HepG2 (cell line): ENCODE measurements around the gene MSMB. TPM values are rescaled to one million over a fixed set of nuclear protein-coding genes. Genes with fewer than 3 reads are reported as not detected.
A peak's percentile ranks its signal among the peaks of the same experiment; 100 is the strongest.

Experiments
- ATF2 ChIP-seq: sonication (generic); formaldehyde crosslinking; IDR thresholded peaks from 2 replicates; pipeline ENCODE4 v1.4.0; 2020; ENCODE audit warnings: missing genetic modification reagents
- FOSL1 ChIP-seq: sonication (generic); formaldehyde crosslinking; IDR thresholded peaks from 2 replicates; pipeline ENCODE4 v1.9.0; 2021; ENCODE audit warnings: missing genetic modification reagents, borderline replicate concordance
- FOXK1 ChIP-seq: sonication (generic); formaldehyde crosslinking; IDR thresholded peaks from 2 replicates; pipeline ENCODE4 v1.4.0; 2020; ENCODE audit warnings: low read depth, missing genetic modification reagents, borderline replicate concordance
- HOXA7 ChIP-seq: sonication (generic); formaldehyde crosslinking; IDR thresholded peaks from 2 replicates; pipeline ENCODE4 v1.8.1; 2022; ENCODE audit warnings: mild to moderate bottlenecking, missing genetic modification reagents, moderate library complexity
- KLF6 ChIP-seq: IDR thresholded peaks from 2 replicates; pipeline ENCODE4 v1.8.0; 2016; ENCODE audit warnings: missing biosample characterization, missing genetic modification reagents
- MYNN ChIP-seq: sonication (generic); formaldehyde crosslinking; IDR thresholded peaks from 2 replicates; pipeline ENCODE4 v1.4.0; 2020; ENCODE audit warnings: mild to moderate bottlenecking, low read depth, missing genetic modification reagents
- NR1H2 ChIP-seq: sonication (generic); formaldehyde crosslinking; IDR thresholded peaks from 2 replicates; pipeline ENCODE4 v1.8.1; 2022; ENCODE audit warnings: low read depth, missing genetic modification reagents, borderline replicate concordance
- PBX2 ChIP-seq: IDR thresholded peaks from 2 replicates; pipeline ENCODE4 v1.6.1; 2016; ENCODE audit warnings: control low read depth
- PBX3 ChIP-seq: sonication (generic); formaldehyde crosslinking; IDR thresholded peaks from 2 replicates; pipeline ENCODE4 v1.8.1; 2023; ENCODE audit warnings: missing genetic modification reagents, inconsistent platforms, borderline replicate concordance
- RAD21 ChIP-seq: fragments of 450-650 bp; formaldehyde crosslinking; IDR thresholded peaks from 2 replicates; pipeline ENCODE4 v1.5.0; 2020; ENCODE audit warnings: mild to moderate bottlenecking
- ZBTB3 ChIP-seq: sonication (generic); formaldehyde crosslinking; IDR thresholded peaks from 2 replicates; pipeline ENCODE4 v1.4.0; 2020; ENCODE audit warnings: low read depth, mild to moderate bottlenecking, moderate library complexity, missing genetic modification reagents, borderline replicate concordance
- ZNF234 ChIP-seq: sonication (generic); formaldehyde crosslinking; conservative IDR thresholded peaks from 2 replicates; pipeline ENCODE4 v1.5.1; 2020; ENCODE audit warnings: mild to moderate bottlenecking, missing genetic modification reagents
- ZNF281 ChIP-seq: sonication (generic); formaldehyde crosslinking; IDR thresholded peaks from 2 replicates; pipeline ENCODE4 v1.4.0; 2020; ENCODE audit warnings: missing genetic modification reagents, borderline replicate concordance
- ZNF646 ChIP-seq: sonication (generic); formaldehyde crosslinking; IDR thresholded peaks from 2 replicates; pipeline ENCODE4 v1.9.0; 2021; ENCODE audit warnings: mild to moderate bottlenecking, missing genetic modification reagents
- ZNF746 ChIP-seq: sonication (generic); formaldehyde crosslinking; IDR thresholded peaks from 2 replicates; pipeline ENCODE4 v1.8.0; 2022; ENCODE audit warnings: mild to moderate bottlenecking, missing genetic modification reagents
- polyA plus RNA-seq, 8 experiments: library from polyadenylated mRNA; depleted of rRNA in 3 of 8; stranded (reverse) in 7 of 8; unstranded in 1 of 8; fragments of >200 nt; fragmentation: Illumina TruSeq in 4 of 8; extraction: Trizol in 4 of 8; gene quantifications; 2 replicates each; pipeline versions ENCODE4 v1.2.1 to v1.2.3, GENCODE V29; 2011 to 2016; ENCODE audit warnings: low read depth in 4 of 8, missing spikeins in 1 of 8, mixed read lengths in 1 of 8; ENCODE audit not compliant: insufficient read depth in 1 of 8
- total RNA-seq, 5 experiments: library from RNA; depleted of rRNA; stranded (reverse); fragments of >200 nt; fragmentation: Illumina TruSeq; extraction: Trizol; gene quantifications; 2 replicates each; pipeline ENCODE4 v1.2.3, GENCODE V29; 2016; ENCODE audit warnings: low read depth in 1 of 5

Gene MSMB
- total and polyA plus RNA-seq, 2 of the 13 experiments (the other 11 are each of a cell fraction or from before 2014, with no cell fraction given): 0.84 TPM; not detected in 1

- no peak for TF ChIP-seq ATF2 (CRISPR knock-in tag)
- TF ChIP-seq MYNN (CRISPR knock-in tag): no peak
- no peak for TF ChIP-seq ZNF234 (CRISPR knock-in tag)
- TF ChIP-seq PBX3 (CRISPR knock-in tag): no peak
- no peak; the same call in 1 of the 2 replicates for TF ChIP-seq KLF6
- no peak for TF ChIP-seq FOSL1 (CRISPR knock-in tag)
- 0 out of 2 replicates have a peak, but pooled peaks have one; percentile 17 for TF ChIP-seq ZNF646 (CRISPR knock-in tag)
- no peak for TF ChIP-seq ZNF746 (CRISPR knock-in tag)
- TF ChIP-seq ZNF281 (CRISPR knock-in tag): no peak
- no peak for TF ChIP-seq PBX2 (CRISPR knock-in tag)
- no peak for TF ChIP-seq NR1H2 (CRISPR knock-in tag)
- no peak for TF ChIP-seq RAD21 (CRISPR knock-in tag)
- no peak for TF ChIP-seq HOXA7
- TF ChIP-seq ZBTB3 (CRISPR knock-in tag): no peak
- TF ChIP-seq FOXK1 (CRISPR knock-in tag): no peak
Observed at GRCh38 chr10:46033602-46034011, 12.5 kb downstream of the MSMB start (continued).
